KMS-11 (cell line): ENCODE results near the gene CDC34.

Source experiments
- H2AFZ ChIP-seq: fragments of 200-600 bp; sonication (generic); 2 replicates; pipeline ENCODE4 v1.6.1; 2016; ENCODE audit warnings: antibody characterized with exemption, mixed run types, low read depth
- H3K27ac ChIP-seq: fragments of 200-600 bp; sonication (generic); 2 replicates; pipeline ENCODE4 v1.6.1; 2016; ENCODE audit warnings: mild to moderate bottlenecking, mixed run types
- H3K27me3 ChIP-seq: fragments of 200-600 bp; sonication (generic); 2 replicates; pipeline ENCODE4 v1.6.1; 2017; ENCODE audit warnings: mild to moderate bottlenecking, low read depth, mixed run types, moderate library complexity; ENCODE audit not compliant: insufficient read depth
- H3K36me3 ChIP-seq: fragments of 200-600 bp; sonication (generic); 2 replicates; pipeline ENCODE4 v1.6.1; 2017; ENCODE audit warnings: mild to moderate bottlenecking, mixed run types; ENCODE audit not compliant: insufficient read depth
- H3K4me1 ChIP-seq: fragments of 200-600 bp; sonication (generic); 2 replicates; pipeline ENCODE4 v1.6.1; 2016; ENCODE audit warnings: mild to moderate bottlenecking, low read depth, mixed run types; ENCODE audit not compliant: poor library complexity, severe bottlenecking
- H3K4me2 ChIP-seq: fragments of 200-600 bp; sonication (generic); 2 replicates; pipeline ENCODE4 v1.7.0; 2016; ENCODE audit warnings: mild to moderate bottlenecking, mixed run types
- H3K4me3 ChIP-seq: fragments of 200-600 bp; sonication (generic); IDR thresholded peaks from 2 replicates; pipeline ENCODE4 v1.6.1; 2017; ENCODE audit warnings: low read depth, low read length, mixed read lengths; ENCODE audit not compliant: insufficient read depth
- H3K79me2 ChIP-seq: fragments of 200-600 bp; sonication (generic); 2 replicates; pipeline ENCODE4 v1.6.1; 2016; ENCODE audit warnings: low read depth, mixed run types; ENCODE audit not compliant: insufficient read depth
- H3K9ac ChIP-seq: fragments of 200-600 bp; sonication (generic); 2 replicates; pipeline ENCODE4 v1.6.1; 2016; ENCODE audit warnings: mild to moderate bottlenecking, mixed run types
- H4K20me1 ChIP-seq: fragments of 200-600 bp; sonication (generic); 2 replicates; pipeline ENCODE4 v1.6.1; 2016; ENCODE audit warnings: mild to moderate bottlenecking, mixed run types; ENCODE audit not compliant: insufficient read depth
- TF ChIP-seq, protein P1 (sequence below): fragments of 200-600 bp; sonication (generic); conservative IDR thresholded peaks from 2 replicates; pipeline ENCODE4 v1.6.1; 2017; ENCODE audit warnings: low read depth, mild to moderate bottlenecking, antibody characterized with exemption, low read length, moderate library complexity, mixed read lengths

Gene CDC34

DNA sequence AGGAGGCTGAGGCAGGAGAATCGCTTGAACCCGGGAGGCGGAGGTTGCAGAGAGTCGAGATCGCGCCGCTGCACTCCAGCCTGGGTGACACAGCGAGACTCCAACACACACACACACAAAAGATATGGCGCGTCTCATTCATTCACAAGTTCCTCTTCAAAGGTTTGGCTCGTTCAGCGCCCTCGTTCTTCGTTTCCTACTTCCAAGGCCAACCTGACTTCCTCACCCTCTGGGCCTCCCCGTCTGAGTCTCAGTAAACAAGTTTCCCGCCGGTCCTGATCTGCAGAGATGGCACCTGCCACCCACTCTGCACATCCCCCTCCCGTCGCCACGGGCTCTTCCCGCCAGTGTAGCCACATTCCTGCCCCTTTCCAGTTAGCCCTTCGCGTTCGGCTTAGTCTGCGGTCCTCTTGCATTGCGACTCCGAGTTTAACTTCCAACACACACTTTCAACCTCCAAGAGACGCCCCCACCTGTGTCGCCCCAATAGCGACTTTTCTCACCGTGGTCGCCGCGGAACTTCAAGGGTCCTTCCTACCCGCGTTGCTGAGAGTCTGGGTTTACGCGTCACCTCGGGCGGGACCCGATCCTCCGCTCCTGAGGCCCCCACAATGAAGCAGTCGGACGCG lies 39.5 kb downstream of the CDC34 start:
- no peaks in the 10 kb centered on the region for H3K36me3 ChIP-seq
- H3K9ac ChIP-seq, result peak overlapping the region; percentile 60; the same call in 1 of the 2 replicates
- peak overlapping the region; percentile 83; the same call in 1 of the 2 replicates for H3K4me2 ChIP-seq
- H3K79me2 ChIP-seq, result peaks cover 33% of the 10 kb centered on the region
- H4K20me1 ChIP-seq, result no peaks in the 10 kb centered on the region
- peaks cover 11% of the 10 kb centered on the region for H3K4me1 ChIP-seq
- peak overlapping the region; percentile 70; the same call in 1 of the 2 replicates for H2AFZ ChIP-seq
- peak overlapping the region; percentile 68 for H3K27ac ChIP-seq
- TF ChIP-seq, protein P1, sequence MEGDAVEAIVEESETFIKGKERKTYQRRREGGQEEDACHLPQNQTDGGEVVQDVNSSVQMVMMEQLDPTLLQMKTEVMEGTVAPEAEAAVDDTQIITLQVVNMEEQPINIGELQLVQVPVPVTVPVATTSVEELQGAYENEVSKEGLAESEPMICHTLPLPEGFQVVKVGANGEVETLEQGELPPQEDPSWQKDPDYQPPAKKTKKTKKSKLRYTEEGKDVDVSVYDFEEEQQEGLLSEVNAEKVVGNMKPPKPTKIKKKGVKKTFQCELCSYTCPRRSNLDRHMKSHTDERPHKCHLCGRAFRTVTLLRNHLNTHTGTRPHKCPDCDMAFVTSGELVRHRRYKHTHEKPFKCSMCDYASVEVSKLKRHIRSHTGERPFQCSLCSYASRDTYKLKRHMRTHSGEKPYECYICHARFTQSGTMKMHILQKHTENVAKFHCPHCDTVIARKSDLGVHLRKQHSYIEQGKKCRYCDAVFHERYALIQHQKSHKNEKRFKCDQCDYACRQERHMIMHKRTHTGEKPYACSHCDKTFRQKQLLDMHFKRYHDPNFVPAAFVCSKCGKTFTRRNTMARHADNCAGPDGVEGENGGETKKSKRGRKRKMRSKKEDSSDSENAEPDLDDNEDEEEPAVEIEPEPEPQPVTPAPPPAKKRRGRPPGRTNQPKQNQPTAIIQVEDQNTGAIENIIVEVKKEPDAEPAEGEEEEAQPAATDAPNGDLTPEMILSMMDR, result no peak
- H3K27me3 ChIP-seq, result no peaks in the 10 kb centered on the region
- H3K4me3 ChIP-seq, result no peak overlapping the region

DNA sequence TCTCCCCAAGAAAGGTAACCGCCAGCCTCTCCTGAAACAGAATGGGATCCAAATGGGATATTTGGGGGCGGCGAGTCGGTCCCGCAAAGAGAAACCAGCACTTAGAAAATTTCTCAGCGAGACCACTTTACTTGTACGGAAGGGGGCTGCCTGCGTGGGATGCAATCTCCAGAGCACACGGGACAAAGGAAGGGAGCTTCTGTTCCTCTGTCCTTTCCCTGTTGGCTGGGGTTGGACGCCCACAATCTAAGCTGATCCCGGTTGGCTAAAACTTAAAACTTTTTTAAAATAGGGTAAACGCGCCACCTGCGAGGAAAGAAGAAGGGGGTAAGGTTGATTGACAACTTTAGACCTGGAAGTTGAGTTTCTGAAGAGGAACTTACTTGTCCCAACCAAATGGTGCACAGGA lies 40.0 kb downstream of the CDC34 start:
- Histone ChIP-seq H3K27ac (peak overlapping the region; percentile 68), H4K20me1 (no peaks in the 10 kb centered on the region)

DNA sequence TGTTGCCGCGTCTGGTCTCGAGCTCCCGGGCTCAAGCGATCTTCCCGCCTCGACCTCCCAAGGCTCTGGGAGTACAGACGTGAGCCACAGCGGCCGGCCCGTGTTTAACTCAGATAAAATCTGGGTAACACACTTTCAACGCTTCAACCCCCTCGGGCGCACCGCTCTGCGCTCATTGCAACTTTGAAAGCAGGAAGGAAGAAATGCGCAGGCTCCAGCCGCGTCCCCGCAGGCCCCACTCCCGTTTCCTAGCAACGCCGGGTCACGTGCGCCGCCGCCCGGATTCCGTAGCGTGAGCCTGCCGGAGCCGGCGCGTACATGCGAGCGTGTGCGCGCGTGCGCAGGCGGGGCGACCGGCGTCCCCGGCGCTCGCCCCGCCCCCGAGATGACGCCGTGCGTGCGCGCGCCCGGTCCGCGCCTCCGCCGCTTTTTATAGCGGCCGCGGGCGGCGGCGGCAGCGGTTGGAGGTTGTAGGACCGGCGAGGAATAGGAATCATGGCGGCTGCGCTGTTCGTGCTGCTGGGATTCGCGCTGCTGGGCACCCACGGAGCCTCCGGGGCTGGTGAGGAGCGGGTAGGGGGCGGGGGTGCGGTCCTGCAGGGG lies 40.7 kb downstream of the CDC34 start, which contains the start of gene BSG:
Gene BSG (plus strand): TSS at position 457 of the 603 bp plus-strand sequence. CDS start 39 bp downstream, at position 496.
- H3K27me3 ChIP-seq, result no peaks in the 10 kb centered on the region
- H3K27ac ChIP-seq, result peak within 1 kb of the TSS; percentile 68
- H3K4me2 ChIP-seq, result peak within 1 kb of the TSS; percentile 83
- H2AFZ ChIP-seq, result peak within 1 kb of the TSS; percentile 70; the same call in 1 of the 2 replicates
- H3K79me2 ChIP-seq, result peaks cover 45% of the 10 kb centered on the region
- no peaks in the 10 kb centered on the region for H4K20me1 ChIP-seq
- peak within 1 kb of the TSS; percentile 83 for H3K9ac ChIP-seq
- peaks cover 11% of the 10 kb centered on the region for H3K4me1 ChIP-seq
- no peak within 1 kb of the TSS for H3K4me3 ChIP-seq
- TF ChIP-seq, protein P1, result no peak
- H3K36me3 ChIP-seq, result no peaks in the 10 kb centered on the region

More for the DNA sequence above, 40.0 kb downstream of the CDC34 start:
- peak overlapping the region; percentile 83 for H3K4me2 ChIP-seq
- H2AFZ ChIP-seq, result peak overlapping the region; percentile 70; the same call in 1 of the 2 replicates
- no peak overlapping the region for H3K4me3 ChIP-seq
- H3K79me2 ChIP-seq, result peaks cover 38% of the 10 kb centered on the region
- H3K36me3 ChIP-seq, result no peaks in the 10 kb centered on the region
- peaks cover 11% of the 10 kb centered on the region for H3K4me1 ChIP-seq
- H3K27me3 ChIP-seq, result no peaks in the 10 kb centered on the region
- TF ChIP-seq, protein P1, result no peak
- H3K9ac ChIP-seq, result peak overlapping the region; percentile 60; the same call in 1 of the 2 replicates

DNA sequence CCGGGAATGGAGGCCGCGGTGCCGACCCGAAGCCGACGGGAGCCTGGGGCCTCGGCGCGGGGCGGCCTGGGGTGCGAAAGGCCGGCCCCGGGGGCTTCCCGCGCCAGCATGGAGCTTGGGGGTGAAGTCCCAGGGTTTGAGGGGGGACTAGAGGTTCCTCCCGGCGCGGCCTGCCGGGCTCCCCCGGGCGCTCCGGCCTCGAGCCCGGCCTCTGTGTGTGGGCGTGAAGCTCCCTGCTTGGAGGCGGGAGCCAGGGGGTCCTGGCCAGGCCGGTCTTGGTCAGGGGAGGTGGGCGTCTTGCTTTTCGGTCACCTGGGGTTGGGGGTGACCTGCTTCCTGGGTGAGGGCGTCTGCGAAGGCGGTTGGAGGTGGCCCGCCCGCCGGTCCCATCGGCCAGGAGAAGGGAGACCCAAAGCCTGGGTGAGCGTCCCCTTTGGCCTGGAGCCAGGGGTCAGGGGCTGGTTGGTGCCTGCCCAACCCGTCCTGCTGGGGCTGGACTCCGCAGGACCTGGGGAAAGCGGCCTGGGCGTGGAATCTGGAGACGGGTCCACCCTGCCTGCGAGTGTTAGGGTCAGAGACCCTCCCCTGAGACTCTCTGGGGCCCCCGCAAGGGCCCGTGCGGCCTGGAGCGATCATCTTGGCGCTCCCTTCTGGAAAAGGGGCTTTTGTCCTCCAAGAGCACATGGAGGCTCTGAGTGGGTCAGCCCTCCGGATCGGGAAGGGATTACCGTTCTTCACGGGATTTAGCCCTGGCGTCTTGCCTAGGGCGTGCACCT lies 41.4 kb downstream of the CDC34 start:
- Histone ChIP-seq H3K27ac (peak overlapping the region; percentile 68; the same call in 1 of the 2 replicates), H3K4me1 (peaks cover 11% of the 10 kb centered on the region), H3K9ac (peak overlapping the region; percentile 83), H3K4me2 (peak overlapping the region; percentile 82), H3K36me3 (no peaks in the 10 kb centered on the region), H4K20me1 (no peaks in the 10 kb centered on the region), H3K27me3 (no peaks in the 10 kb centered on the region), H2AFZ (peak overlapping the region; percentile 53; the same call in 1 of the 2 replicates), H3K4me3 (no peak overlapping the region), H3K79me2 (peaks cover 50% of the 10 kb centered on the region)
- TF ChIP-seq, protein P1, result no peak
